Measurements from ENCODE around the gene C2orf72. TPM values are rescaled to one million over a fixed set of nuclear protein-coding genes. Genes with fewer than 3 reads are reported as not detected.

The C2orf72 gene
- total RNA-seq, 3 donors from 2014 or later (not counting 1 experiment from before 2014, with no cell fraction given), result not detected

DNA sequence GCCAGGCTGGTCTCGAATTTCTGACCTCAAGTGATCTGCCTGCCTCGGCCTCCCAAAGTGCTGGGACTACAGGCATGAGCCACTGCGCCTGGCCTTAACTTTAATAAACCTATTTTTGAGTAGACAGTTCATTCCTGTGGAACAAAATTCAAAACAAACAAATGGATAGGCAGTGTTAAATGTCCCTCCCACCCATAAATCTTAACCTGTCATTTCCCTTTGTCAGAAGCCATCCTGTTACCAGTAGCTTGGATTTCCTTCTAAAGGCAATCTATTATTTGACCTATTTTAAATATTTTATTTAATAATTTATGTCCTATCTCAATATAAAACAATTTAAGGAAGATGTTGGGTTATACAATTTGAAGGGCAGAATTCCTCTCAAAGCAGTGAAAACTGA, 6.6 kb upstream of the C2orf72 start:
- H3K4me1 Mint-ChIP-seq, result no peaks in the 10 kb centered on the region
- Histone ChIP-seq H3K27me3 (ENCODE audit: control insufficient read depth, insufficient read depth, low read length) (peaks cover 7% of the 10 kb centered on the region), H3K9me3 (ENCODE audit: control insufficient read depth, insufficient read depth, low read length) (peaks cover 4% of the 10 kb centered on the region), H3K27ac (ENCODE audit: low read length) (no peak overlapping the region), H3K4me1 (ENCODE audit: control insufficient read depth, insufficient read depth, low read length) (no peaks in the 10 kb centered on the region), H3K36me3 (ENCODE audit: control insufficient read depth, insufficient read depth, low read length) (no peaks in the 10 kb centered on the region), H3K4me3 (ENCODE audit: low read length) (no peak overlapping the region)
- no peaks in the 10 kb centered on the region for H3K9me3 Mint-ChIP-seq
- DNase-seq, result no peak
- no peak overlapping the region for H3K27ac Mint-ChIP-seq
- no peaks in the 10 kb centered on the region for H3K36me3 Mint-ChIP-seq
- intact Hi-C loops (cut with micrococcal nuclease), result no loop called here
- no peak for ATAC-seq
- WGBS (ENCODE audit: insufficient coverage), result 76% methylated on average over 3 of the region's 3 CpGs
- TF ChIP-seq, protein P1, sequence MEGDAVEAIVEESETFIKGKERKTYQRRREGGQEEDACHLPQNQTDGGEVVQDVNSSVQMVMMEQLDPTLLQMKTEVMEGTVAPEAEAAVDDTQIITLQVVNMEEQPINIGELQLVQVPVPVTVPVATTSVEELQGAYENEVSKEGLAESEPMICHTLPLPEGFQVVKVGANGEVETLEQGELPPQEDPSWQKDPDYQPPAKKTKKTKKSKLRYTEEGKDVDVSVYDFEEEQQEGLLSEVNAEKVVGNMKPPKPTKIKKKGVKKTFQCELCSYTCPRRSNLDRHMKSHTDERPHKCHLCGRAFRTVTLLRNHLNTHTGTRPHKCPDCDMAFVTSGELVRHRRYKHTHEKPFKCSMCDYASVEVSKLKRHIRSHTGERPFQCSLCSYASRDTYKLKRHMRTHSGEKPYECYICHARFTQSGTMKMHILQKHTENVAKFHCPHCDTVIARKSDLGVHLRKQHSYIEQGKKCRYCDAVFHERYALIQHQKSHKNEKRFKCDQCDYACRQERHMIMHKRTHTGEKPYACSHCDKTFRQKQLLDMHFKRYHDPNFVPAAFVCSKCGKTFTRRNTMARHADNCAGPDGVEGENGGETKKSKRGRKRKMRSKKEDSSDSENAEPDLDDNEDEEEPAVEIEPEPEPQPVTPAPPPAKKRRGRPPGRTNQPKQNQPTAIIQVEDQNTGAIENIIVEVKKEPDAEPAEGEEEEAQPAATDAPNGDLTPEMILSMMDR (IDR thresholded peaks at IDR 0.05), result no peak
- H3K27me3 Mint-ChIP-seq (ENCODE audit: low read depth in 2 of 2), result peaks cover 32 to 37% of the 10 kb centered on the region in 2 donors
- no peak overlapping the region for H3K4me3 Mint-ChIP-seq

DNA sequence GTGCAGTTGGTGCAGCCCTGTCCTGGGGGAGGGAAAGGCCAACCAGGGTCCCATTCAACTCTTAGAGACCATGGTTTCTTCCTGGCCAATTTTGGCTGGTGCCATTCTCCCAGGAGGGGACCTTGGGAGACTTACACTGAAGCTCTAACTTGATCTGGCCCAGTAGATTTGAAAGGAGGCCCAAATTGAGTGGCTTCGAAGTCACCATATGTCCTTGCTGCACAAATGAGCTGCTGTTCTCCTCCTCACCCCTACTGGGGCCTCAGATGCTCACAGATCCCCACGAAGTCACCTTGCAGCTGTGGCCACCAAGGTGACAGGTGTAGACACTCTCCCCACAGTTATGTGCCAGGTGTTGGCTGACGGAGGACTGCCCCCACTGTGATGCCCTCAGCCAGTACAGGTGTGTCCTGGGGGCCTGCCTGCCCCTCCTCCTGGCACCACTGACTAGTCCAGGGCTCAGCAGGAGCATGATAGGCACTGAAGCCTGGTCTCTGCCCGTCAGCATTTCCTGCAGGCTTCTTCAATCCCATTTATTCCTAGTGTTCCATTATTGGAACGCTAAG, 4.7 kb upstream of the C2orf72 start:
- no peaks in the 10 kb centered on the region for H3K4me1 Mint-ChIP-seq
- intact Hi-C loops (cut with micrococcal nuclease), result no loop called here
- no peaks in the 10 kb centered on the region for H3K9me3 Mint-ChIP-seq
- Histone ChIP-seq H3K27ac (ENCODE audit: low read length) (no peak overlapping the region), H3K9me3 (ENCODE audit: control insufficient read depth, insufficient read depth, low read length) (peaks cover 4% of the 10 kb centered on the region), H3K27me3 (ENCODE audit: control insufficient read depth, insufficient read depth, low read length) (peaks cover 18% of the 10 kb centered on the region), H3K36me3 (ENCODE audit: control insufficient read depth, insufficient read depth, low read length) (no peaks in the 10 kb centered on the region), H3K4me3 (ENCODE audit: low read length) (no peak overlapping the region), H3K4me1 (ENCODE audit: control insufficient read depth, insufficient read depth, low read length) (peaks cover 3% of the 10 kb centered on the region)
- WGBS (ENCODE audit: insufficient coverage), result 84% methylated on average over 5 of the region's 5 CpGs
- H3K27me3 Mint-ChIP-seq (ENCODE audit: low read depth in 2 of 2), result peaks cover 42 to 45% of the 10 kb centered on the region in 2 donors
- DNase-seq (no peak), ATAC-seq (no peak)
- H3K27ac Mint-ChIP-seq, result no peak overlapping the region
- TF ChIP-seq, protein P1 (IDR thresholded peaks at IDR 0.05), result no peak
- no peak overlapping the region for H3K4me3 Mint-ChIP-seq
- H3K36me3 Mint-ChIP-seq, result no peaks in the 10 kb centered on the region

DNA sequence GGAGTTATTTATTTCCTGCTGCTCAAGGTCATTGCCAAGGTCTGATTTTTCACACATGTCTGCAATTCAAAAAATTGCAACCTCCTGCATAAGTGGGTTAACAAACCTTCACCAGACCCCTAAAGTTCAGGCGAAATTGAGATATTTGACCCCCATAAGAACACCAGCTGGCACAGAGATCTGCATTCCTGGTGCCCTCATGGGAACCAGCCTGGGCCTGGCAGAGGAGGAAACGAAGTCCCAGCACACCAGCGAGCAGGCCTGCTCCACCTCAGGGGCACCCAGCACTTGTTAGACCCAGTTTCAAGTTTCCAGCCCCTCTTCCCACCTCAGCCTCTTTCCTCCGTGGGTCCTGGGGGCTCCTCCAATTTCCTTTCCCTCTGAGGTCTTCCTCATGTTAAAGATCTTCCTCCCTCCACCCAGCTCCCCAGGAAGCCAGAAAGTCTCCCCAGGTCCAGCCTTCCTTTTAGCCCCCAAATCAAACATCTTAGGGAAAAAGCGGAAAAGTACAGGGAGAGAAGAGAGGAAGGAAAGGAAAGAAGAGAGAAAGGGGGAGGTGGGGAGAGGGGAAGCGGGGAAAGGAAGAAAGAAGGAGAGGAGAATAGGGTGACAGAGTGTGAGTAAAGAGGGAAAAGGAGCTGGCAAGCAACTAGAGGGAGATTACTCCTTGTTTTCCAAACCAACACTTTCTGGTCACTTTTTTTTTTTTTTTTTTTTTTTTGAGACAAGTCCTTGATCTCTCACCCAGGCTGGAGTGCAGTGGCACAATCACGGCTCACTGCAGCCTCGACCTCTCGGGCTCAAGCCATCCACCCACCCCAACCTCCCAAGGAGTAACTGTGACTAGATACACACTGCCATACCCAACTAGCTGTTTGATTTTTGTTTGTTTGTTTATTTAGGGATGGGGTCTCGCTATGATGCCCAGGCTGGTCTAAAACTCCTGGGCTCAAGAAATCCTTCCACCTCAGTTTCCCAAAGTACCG, 3.9 kb upstream of the C2orf72 start:
- TF ChIP-seq, protein P1 (IDR thresholded peaks at IDR 0.05), result no peak
- no peak overlapping the region for H3K27ac ChIP-seq (ENCODE audit: low read length)
- no peak overlapping the region for H3K4me3 ChIP-seq (ENCODE audit: low read length)
- ATAC-seq, result no peak
- 72% methylated on average over 5 of the region's 11 CpGs for WGBS (ENCODE audit: insufficient coverage)
- Mint-ChIP-seq H3K9me3 (no peaks in the 10 kb centered on the region), H3K27ac (no peak overlapping the region), H3K4me3 (no peak overlapping the region), H3K27me3 (ENCODE audit: low read depth in 2 of 2) (peaks cover 42 to 49% of the 10 kb centered on the region in 2 donors), H3K36me3 (no peaks in the 10 kb centered on the region), H3K4me1 (no peaks in the 10 kb centered on the region)
- no peaks in the 10 kb centered on the region for H3K36me3 ChIP-seq (ENCODE audit: control insufficient read depth, insufficient read depth, low read length)
- H3K4me1 ChIP-seq (ENCODE audit: control insufficient read depth, insufficient read depth, low read length), result peaks cover 7% of the 10 kb centered on the region
- no peak for DNase-seq
- intact Hi-C loops (cut with micrococcal nuclease), result no loop called here
- H3K27me3 ChIP-seq (ENCODE audit: control insufficient read depth, insufficient read depth, low read length), result peaks cover 22% of the 10 kb centered on the region
- peaks cover 4% of the 10 kb centered on the region for H3K9me3 ChIP-seq (ENCODE audit: control insufficient read depth, insufficient read depth, low read length)

Data from natural killer cell (primary cell).